Activated naive CD4-positive, alpha-beta T cell (primary cell): ENCODE data around the gene ACTR5.

Experiments
- DNase-seq, 4 experiments: peaks; one replicate each; lab custom pipeline; 2025; lab: John Stamatoyannopoulos, UW

The ACTR5 gene

DNA sequence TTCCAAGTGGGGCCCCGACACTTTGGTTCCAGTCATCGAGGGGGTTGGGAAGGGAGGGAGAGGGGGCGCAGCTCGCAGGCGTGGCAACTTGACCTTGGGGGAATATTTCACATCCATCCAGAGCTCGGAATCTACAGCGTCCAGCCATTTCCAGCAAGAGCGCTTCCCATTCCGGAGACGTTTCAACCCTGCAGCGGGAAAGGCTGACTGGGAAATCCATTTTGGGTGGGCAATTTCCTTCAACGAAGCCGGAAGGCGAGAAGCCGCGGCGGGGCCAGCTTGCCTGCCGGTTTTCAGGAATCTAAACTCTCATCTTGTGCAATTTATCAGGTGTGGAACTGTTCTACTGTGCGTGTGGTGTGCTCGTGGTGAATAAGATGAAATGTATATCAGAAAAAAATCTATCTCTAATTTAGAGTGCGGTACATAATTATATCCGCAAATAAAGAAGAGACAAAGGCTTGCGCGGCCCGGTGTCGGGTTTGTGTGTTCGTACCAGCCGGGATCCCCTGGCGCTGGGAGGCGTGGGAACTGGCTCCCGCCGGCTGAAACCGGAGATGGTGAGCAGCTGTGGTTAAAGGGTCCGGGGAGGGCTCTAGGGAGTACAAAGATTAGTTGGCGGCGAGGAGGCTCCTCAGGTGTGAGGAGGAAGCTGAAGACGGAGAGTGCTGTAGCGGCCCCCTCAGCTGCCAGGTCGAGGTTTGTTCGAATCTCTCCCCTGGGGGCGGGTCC, 19.2 kb upstream of the ACTR5 start:
- no peak for DNase-seq

DNA sequence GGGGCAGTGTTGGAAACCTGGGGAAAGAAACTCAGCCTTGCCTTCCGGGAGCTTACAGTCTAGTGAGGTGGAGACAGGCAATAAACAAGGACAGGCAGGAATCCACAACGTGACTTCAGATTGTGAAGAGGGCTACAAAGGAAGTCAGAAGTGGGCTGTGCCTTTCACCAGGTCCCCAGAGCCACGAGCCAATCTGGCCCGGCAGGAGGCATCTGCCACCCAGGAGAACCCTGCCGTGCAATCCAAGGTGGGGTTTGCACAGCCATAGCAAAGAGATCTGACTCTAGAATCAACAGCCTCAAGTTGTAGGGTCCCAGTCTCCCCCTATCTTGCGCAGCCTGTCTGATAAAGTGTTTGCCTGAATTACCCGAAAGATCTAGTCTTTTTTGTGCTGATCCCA, 18.5 kb upstream of the ACTR5 start:
- DNase-seq: no peak

DNA sequence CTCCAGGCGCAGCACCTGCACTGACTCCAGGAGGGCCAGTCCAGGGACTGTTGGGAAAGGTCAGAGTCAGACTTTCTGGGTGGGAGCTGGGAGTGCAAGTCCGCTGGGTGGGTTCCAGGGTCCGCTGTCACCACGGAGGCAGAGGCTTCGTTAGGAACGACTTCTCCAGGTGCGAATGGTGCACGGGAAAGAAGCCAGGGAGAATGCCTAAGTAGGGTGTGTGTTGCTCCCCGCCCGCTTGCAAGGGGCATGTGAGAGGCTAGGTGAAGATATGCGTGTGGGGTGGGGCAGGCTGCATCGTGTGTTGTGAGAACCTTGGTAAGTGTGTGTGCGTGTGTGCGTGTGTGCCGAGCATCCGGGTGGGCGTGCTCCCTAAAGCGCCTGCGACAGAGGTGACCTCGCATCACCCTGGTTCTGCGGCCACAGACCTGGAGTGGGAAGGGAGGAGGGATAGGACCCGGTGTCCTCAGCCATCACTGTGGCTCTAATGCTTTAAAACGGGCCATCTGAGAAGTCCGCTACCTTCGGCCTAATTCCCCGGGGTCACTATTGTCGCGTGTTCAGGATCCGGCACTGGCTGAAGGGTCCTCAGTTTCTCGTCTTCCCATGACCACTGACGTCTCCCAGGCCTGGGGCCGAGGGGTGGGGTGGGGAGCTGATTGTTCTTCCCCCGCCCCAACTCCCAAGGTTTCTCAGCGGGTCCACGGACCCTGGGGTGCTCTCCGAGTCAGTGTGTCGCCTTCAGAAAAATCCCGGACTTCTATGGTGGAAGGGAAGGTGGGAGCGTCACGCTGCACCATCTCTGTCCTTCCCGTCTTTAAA, 17.9 kb upstream of the ACTR5 start:
- DNase-seq: no peak

DNA sequence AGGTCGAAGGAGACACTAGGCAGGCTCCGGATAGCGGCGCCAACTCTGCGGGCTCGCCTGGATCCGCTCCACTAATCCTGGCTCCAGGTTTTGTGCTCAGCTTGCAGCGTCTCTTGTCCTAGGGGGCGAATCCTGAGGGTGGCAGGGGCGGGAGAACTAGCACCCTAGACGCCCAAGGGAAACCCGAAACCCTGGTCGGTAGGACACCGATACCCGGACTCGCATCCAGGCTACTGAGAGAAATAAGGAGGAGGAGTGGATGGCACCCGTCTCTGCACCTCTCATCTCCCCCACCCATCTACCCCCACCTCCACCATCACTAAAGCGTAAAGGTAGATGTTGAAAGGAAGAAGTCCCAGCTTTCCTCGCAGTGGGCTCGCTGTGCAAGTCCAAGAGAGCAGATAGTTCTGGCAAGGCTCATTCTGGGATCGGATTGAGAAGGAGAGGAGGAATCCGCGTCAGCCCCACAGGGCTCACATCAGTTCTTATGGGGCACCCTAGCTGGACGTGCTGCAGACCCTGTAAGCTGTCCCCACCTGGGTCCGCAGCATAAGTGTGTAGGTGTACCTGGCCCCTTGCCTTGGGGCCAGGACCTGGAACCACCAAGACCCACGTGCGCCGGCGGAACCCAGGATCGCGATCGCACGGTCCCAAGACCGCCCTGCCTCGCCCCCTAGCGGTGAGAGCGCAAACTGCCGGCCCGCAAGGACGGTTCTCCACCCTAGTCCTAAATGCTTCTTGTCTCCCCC, 17.1 kb upstream of the ACTR5 start:
- peak; percentile 54 to 83 (median 68) for DNase-seq

DNA sequence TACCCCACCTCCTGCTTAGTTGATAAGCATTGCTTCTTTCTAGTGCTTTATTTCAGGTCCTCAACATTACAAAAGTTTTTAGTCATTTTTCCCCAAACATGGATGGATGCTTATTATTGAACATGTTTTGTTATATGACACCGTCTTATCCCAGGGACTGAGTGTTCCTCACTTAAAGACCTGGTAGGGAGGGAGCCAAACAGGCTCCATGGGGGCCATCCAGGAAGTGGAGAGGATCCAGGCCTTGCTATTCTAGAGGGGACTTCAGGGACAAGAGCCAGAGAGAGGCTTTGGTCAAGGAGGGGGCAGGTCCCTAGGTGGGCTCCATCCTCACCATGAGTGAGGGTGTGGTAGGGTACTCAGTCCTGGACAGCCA, 16.5 kb upstream of the ACTR5 start:
- no peak for DNase-seq

DNA sequence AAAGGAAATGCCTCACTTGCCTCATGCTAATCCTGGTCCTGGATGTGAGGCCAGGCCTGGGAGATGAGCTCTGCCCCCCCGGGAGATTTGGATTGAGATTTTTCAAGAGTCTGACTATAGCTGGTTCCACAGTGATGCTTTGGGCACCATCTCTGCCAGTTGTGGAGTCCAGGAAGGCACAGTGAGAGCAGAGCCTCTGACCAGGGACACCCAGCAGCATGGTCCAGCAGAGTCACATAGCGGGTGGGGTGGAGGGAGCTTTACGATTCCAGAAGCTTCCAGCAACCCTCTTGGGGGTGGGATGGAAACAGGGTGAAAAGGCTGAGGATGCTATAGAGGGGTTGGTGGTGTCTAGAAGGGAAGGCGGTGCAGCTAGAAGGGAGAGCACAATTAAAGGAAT, 15.3 kb upstream of the ACTR5 start:
- DNase-seq: no peak

DNA sequence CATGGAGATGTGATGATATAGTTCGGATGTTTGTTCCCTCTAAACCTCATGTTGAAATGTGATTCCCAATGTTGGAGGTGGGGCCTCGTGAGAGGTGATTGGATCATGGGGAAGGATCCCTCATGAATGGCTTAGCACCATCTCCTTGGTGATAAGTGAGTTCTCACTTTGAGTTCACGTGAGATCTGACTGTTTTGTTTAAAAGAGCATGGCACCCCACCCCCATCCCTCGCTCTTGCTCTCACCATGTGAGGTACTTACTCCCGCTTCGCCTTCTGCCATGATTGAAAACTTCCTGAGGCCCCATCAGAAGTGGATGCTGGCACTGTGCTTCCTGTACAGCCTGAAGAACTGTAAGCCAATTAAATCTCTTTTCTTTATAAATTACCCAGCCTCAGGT, 13.1 kb upstream of the ACTR5 start:
- DNase-seq: no peak

DNA sequence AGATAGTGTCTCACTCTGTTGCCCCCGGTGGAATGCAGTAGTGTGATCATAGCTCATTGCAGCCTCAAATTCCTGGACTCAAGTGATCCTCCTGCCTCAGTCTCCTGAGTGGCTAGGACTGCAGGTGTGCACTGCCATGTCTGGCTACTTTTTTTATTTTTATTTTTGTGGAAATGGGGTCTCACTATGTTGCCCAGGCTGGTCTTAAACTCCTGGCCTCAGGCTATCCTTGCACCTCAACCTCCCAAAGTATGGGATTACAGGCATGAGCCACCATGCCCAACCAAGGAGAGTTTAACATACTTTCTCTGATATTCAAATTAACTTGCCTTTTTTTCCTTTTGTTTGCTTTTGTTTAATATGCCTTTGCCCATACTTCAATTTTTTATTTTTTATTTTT, 10.4 kb upstream of the ACTR5 start:
- DNase-seq: no peak

DNA sequence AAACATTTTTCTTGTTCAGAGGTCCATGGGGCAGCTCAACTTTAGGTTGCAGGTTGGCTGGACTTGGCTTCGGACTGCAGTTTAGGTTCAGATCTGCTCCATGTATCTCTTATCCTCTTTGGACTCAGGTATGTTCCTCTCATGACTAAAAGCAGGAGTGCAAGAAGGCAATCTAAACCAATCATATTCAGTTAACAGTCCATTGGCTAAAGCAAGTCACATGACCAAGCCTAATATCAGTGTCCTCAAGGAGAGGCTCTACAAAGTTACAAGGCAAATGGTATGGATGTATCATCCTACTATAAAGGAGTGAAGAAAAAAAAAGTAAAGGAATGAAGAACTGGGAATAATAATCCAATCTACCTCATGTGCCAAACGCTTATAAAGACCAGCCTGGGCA, 2.5 kb upstream of the ACTR5 start:
- DNase-seq: no peak

DNA sequence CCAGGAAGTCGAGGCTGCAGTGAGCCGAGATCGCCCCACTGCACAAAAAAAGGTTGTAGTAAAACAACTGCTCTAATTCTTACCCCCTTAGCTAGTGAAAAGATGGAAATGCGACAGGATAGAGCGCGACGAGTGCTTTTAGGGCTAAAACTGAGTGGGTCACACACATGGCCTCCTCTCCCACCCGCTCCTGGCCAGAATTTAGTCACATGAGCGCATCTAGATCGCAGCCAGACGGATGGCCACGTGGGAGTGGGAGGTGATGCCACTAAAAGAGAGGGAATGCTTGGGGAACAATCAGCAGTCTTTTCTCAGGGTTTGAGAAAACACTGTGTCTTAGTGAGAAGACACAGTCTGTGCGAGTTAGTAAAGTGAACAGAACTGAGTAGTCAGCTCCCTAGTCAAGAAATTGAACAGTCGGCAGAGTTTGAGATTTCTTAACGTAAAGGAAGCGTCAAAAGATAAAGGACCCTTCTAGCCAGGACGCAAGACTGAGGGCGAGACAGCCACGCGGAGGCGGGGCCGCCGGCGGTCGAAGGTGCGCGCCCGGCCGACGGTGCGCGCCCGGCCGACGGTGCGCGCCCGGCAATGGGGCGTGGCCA, 664 bp upstream of the ACTR5 start:
- no peak for DNase-seq

DNA sequence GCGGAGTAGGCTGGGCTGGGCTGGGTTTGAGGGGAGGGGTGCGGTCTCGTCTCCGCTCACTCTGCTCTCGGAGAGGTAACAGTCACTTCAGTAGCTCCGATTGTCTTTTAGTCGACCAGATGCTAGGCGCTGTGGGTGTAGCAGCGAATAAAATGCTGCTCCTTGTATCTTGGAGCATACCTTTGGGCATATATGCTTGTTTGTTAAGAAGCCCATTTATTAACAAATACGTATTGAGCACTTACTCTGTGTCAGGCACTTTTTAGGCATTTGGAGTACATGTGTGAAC, 545 bp downstream of the ACTR5 start:
- DNase-seq: peak in 1 of 4 experiments; percentile 44

DNA sequence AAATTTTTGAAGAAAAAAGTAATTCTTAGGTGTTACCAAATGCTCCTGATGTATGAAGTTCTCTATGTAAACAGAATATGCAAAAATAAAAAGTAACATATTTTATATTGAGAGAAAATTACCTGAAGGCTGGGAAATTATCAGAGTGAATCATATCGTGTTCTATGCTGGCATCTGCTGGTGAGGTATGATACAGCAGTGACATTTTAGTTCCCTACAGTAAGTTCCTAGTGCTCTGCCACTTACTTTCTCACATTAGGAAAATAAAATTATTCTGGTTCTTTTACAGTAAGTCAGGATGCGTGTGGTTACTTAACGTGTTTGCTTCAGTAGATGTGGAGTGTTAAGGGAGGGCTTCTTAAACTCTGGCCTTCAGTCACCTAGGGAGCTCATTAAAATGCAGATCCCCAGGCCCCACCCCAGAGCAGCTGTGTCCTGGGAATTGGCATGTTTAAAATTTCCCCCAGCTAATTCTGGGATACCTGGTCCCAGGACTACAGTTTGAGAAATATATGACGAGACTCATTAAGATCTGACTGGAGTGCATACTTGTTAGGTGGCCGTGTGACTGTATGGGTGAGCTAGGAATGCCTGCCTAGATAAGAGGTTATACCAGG, 3.2 kb downstream of the ACTR5 start:
- no peak for DNase-seq

DNA sequence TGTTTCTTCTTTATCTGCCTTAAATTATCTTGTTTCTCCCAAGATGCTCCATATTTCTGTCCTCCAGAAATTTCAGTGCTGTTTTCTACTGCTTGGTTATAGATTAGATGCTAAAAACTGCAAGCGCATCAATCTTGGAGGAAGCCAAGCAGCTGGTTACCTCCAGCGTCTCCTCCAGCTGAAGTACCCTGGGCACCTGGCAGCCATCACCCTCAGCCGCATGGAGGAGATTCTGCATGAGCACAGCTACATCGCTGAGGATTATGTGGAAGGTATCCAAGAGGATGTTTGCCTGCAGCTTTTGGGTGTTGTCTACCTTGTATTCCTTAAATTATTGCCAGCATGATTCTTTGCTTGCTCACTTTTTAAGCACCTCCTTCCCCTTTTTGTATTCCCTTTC, 3.8 kb downstream of the ACTR5 start:
- no peak for DNase-seq

DNA sequence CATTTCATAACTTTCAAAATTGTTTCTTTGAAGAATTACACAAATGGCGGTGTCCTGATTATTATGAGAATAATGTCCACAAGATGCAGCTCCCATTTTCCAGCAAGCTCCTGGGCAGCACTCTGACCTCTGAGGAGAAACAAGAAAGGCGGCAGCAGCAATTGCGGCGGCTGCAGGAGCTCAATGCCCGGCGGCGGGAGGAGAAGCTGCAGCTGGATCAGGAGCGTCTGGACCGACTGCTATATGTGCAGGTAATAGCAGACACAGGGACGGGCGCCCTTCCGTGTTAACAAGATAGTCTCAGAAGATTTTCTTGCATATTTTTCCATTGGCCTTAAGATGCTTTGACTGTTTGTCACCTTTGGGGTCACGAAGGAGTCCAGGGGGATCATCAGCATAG, 6.7 kb downstream of the ACTR5 start:
- DNase-seq: no peak

DNA sequence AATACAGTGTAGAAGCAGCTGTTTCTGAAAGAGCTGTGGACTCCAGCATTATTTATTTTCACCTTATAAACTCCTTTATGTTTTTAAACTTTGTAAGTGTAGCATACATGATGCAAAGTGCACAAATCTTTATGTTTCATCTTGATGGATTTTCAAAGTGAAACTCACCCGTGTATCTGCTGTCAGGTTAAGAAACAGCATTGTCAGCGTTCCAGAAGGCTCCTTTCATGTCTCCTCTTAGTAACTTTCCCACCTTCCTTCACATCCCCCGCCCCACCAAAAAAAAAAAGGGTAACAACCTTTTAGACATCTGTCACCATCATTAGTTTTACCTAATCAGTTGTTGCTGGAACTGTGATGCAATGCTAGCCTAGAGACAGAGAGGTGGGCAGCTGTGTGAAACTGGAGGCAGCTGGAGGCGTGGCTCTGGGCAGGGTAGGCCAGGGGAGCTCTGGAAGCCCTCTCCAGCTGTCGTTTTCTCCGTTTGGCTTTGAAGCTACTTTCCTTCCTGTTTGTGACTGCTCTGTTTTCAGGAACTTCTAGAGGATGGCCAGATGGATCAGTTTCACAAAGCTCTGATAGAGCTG, 7.2 kb downstream of the ACTR5 start:
- no peak for DNase-seq

DNA sequence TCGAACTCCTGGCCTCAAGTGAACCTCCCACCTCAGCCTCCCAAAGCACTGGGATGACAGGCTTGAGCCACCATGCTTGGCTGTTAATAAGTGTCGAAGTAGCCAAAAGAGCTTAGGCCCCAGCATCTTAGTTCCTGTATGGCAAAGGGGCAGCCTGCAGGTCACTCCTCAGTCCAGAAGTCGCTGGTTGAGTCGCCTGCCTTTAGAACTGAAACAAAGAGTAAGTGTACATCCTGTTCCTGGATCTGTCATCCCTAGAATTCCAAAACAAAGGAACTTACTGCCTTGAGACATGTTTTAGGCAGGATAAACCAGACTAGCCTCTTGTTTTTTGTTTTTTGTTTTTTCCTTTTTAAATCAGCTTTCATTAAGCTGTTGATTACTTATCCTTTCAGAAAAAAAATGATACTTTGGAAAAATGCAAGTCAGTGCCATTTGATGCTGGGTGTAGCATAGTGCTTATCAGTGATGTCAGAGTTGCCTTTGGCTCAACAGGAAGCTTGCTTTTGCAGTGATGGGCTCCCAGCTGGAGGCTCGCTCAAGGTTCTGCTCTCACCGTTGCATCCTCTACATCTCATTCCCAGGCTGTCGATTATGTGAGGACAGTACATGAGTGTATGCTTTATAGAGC, 9.0 kb downstream of the ACTR5 start:
- DNase-seq: no peak

DNA sequence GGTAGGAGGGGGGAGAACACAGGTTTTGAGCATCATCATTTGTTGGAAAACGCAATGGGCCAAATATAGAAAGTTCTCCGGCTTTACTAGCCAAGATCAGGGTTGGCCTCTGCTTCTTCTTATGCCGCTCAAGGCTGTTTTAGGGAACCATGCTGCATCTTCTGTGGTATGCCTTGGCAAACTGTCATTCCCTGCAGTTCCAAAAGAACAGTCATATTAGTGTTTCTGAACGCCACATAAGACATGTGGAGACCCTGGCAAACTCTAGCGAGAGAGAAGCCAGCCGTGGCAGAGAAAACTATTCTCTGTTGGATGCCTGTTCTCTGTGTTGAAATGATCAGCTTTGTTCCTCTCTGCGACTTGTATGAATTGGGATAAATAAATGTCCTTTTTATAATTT, 10.8 kb downstream of the ACTR5 start:
- DNase-seq: no peak

DNA sequence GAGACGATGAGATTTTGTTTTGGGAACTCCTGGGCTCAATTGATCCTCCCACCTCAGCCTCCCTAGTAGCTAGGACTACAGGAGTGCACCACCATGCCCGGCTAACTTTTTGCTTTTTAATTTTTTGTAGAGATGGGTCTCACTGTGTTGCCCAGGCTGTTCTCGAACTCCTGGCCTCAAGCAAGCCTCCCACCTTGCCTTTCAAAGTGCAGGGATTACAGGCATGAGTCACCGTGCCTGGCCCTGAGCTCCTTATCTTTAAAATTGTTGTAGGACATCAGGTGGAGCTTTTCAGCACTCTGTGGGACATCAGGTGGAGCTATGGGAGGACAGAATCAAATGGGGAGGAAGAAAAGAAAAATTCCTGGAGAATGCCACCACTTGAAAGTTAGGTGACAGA, 12.7 kb downstream of the ACTR5 start:
- DNase-seq: no peak

DNA sequence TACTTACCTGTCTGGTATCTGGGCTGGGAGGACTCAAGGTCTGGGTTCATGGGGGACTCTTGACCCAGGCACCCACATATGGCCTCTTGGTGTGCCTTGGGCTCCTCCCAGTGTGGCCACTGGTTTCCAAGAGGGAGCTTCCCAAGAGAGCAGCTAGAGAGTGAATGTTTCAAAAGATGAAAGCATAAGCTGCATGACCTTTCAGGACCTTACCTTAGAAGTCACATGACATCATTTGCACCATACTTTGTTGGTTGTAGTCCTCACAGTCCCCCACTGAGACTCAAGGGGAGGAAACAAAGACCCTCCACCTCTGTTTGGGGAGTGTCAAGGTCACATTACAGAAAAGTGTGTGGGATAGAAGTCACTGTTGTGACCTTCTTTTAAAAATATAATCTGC, 13.9 kb downstream of the ACTR5 start:
- no peak for DNase-seq

DNA sequence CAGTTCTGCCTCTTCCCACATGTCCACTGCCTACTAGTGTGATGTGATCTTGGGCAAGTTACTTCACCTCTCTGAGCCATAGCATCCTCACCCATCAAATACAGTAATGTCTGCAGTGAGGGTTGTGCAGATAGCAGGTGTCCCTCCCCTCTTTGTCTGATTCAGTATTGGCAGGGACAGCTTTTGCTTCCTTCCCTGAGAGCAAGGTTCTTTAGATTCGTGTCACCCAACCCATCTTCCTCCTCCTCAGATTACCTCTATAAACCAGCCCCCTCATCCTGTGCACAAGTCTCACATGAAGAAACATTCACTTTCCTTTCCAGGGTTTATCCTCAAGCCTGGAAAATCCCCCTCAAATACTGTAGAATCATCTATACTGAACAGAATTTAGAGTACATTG, 15.4 kb downstream of the ACTR5 start:
- DNase-seq: no peak

DNA sequence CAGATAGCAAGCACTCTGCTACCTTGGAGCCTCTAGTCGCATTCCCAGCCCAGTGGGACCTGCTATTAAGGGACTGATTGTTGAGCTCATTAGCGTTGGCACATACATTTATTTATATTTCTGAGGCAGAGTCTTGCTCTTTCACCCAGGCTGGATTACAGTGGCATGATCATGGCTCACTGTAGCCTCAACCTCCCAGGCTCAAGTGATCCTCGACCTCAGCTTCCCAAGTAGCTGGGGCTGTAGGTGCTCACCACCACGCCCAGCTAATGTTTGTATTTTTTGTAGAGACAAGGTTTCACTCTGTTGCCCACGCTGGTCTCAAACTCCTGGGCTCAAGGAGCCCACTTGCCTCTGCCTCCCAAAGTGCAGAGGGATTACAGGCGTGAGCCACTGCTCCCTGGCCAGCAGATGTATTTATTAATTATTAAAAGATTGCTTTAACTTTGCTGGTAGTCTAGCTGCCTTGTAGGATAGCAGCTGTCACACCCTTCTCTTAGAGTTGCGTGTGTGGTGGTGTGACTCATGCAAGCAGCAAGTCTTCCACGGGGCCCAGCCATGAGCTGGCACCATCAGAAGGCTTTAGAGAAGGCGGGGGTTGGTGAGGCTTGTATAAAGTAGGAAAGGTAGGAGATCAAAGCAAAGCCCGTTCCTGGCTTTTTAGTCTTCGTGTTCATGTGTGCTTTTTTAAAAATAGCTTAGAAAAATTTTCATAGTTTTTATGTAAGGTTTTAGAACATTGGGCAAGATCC, 16.5 kb downstream of the ACTR5 start:
- DNase-seq: peak in 2 of 4 experiments; percentile 3 to 12
